ENCODE measurements around the gene LRRC7. TPM values are rescaled to one million over a fixed set of nuclear protein-coding genes. Genes with fewer than 3 reads are reported as not detected.
A peak's percentile ranks its signal among the peaks of the same experiment; 100 is the strongest.

LRRC7 gene
- total and polyA plus RNA-seq, 2 of the 8 experiments (the other 6 are each of a cell fraction or from before 2014, with no cell fraction given): 0.03 to 0.17 TPM

DNA sequence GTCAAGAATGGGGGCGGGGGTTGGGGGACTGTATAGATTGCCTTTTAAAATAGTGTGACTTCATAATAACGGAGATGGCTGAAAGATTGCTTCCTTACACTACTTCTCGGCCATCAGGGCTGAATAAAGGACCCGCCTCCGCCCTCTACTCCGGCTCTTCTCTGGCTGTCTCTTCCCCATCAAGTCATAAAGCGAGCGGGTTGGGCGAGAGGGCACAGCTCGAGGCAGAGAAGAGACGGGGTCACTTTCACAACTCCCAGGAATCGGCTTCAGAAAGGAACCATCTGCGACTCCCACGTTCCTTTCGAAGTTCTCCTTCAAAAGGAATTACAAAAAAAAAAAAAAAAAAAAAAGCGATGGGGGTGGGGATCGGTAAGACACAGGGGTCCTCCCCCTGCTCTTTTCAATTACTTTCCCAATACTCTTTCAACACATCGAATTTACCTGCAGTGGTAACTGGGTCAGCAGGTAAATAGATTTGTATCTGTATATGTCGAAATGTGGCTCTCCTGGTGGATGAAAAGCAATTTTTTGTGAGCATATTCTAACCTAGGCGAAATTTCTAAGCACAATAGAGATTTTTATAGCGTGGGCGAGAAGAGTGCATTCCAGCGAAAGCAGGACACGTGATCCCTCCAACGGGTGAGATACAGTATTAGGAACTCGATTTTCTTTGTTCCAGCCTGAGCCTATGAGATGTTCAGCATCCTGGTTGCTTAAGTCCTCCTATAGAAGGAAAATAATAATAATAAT is 2.0 kb downstream of the LRRC7 start:
- H3K79me1 ChIP-seq (ENCODE audit: low read depth, low read length): no peaks in the 10 kb centered on the region
- no peak overlapping the region for H3K27ac ChIP-seq (ENCODE audit: low read depth, low read length)
- H3K56ac ChIP-seq (replicated peaks; ENCODE audit: insufficient read length, low read depth, low read length): no peak overlapping the region
- no peak overlapping the region for H2AK5ac ChIP-seq (ENCODE audit: low read depth, low read length)
- no peak overlapping the region for H2BK12ac ChIP-seq (ENCODE audit: low read depth, low read length)
- H3K23ac ChIP-seq (ENCODE audit: insufficient read length): no peak overlapping the region
- no peak overlapping the region for H4K8ac ChIP-seq (ENCODE audit: extremely low read depth, insufficient read depth, low read length)
- DNase-seq (ENCODE audit: low read depth in 1 of 2, low spot score in 2 of 2) (peak in 1 of 2 experiments; percentile 52), FAIRE-seq (no peak)
- H2BK20ac ChIP-seq (ENCODE audit: low read length): no peak overlapping the region
- WGBS, 2 experiments (ENCODE audit: extremely low coverage in 1 of 2, insufficient coverage in 1 of 2, insufficient read length in 1 of 2, insufficient replicate concordance in 2 of 2, low coverage in 1 of 2, low lambda C conversion rate in 2 of 2, missing lambda C conversion rate in 1 of 2): 1% methylated on average over 26 of the region's 26 CpGs; no CpG with 5 or more reads in 1 of the 2 experiments
- H3K27me3 ChIP-seq (replicated peaks in 1 of 4; ENCODE audit: control insufficient read depth in 3 of 4, extremely low read depth in 1 of 4, insufficient read depth in 3 of 4, low read length in 3 of 4): peaks cover 20 to 54% (median 45%) of the 10 kb centered on the region in 4 experiments
- no peak overlapping the region for H2BK5ac ChIP-seq (ENCODE audit: low read depth, low read length)
- H3K9me3 ChIP-seq (ENCODE audit: insufficient read depth in 2 of 2, low read depth in 1 of 2, low read length in 1 of 2): no peaks in the 10 kb centered on the region
- no peak overlapping the region for H4K91ac ChIP-seq (replicated peaks; ENCODE audit: insufficient read length, low read length)
- H3K4me2 ChIP-seq (ENCODE audit: insufficient read depth in 1 of 2, low read depth in 2 of 2, low read length in 2 of 2): peak overlapping the region; percentile 95 to 100
- no peak overlapping the region for H2BK15ac ChIP-seq (ENCODE audit: low read length)
- H3K4me3 ChIP-seq (ENCODE audit: extremely low read depth in 1 of 4, insufficient read depth in 2 of 4, low read depth in 3 of 4, low read length in 4 of 4): peak overlapping the region; percentile 35 to 89 (median 71); a peak in 7 of 8 replicates
- H3K23me2 ChIP-seq (ENCODE audit: low read depth, low read length): peaks cover 23% of the 10 kb centered on the region; the same call in 1 of the 2 replicates
- ChIA-PET CTCF (ENCODE audit: partially characterized antibody) (interaction anchor here (0.7 to 1.6 kb wide), 2 partner anchors 10 to 293 kb away, joined by 3 to 4 read pairs; no protein-coding TSS in a partner anchor), POLR2A (ENCODE audit: partially characterized antibody) (no interaction called here)
- H3K14ac ChIP-seq (ENCODE audit: insufficient read length): no peak overlapping the region
- H3K4ac ChIP-seq (replicated peaks; ENCODE audit: insufficient read length, low read depth, low read length): no peak overlapping the region
- no peak overlapping the region for H3K18ac ChIP-seq (ENCODE audit: extremely low read depth, low read length)
- no peak overlapping the region for H2AFZ ChIP-seq (ENCODE audit: low read length)
- H3K36me3 ChIP-seq (ENCODE audit: control insufficient read depth in 2 of 4, insufficient read depth in 4 of 4, low read length in 3 of 4): no peaks in the 10 kb centered on the region
- H3K9ac ChIP-seq (replicated peaks in 1 of 4; ENCODE audit: extremely low read depth in 1 of 4, low read depth in 3 of 4, low read length in 3 of 4): no peak overlapping the region
- no peaks in the 10 kb centered on the region for H4K20me1 ChIP-seq (replicated peaks in 1 of 2; ENCODE audit: control insufficient read depth in 1 of 2, insufficient read depth in 2 of 2, low read length in 2 of 2)
- no peaks in the 10 kb centered on the region for H3K79me2 ChIP-seq (ENCODE audit: control insufficient read depth in 1 of 2, insufficient read depth in 2 of 2, low read length in 2 of 2)
- H4K5ac ChIP-seq (ENCODE audit: insufficient read length, low read depth, low read length): no peak overlapping the region
- peaks cover 0 to 13% (median 3%) of the 10 kb centered on the region in 4 experiments; a peak in 3 of 7 replicates for H3K4me1 ChIP-seq (replicated peaks in 1 of 4; ENCODE audit: control insufficient read depth in 3 of 4, insufficient read depth in 4 of 4, low read length in 3 of 4)
- no peak overlapping the region for H2BK120ac ChIP-seq (replicated peaks; ENCODE audit: low read depth, low read length)
- TF ChIP-seq TBP (IDR thresholded peaks at IDR 0.05; ENCODE audit: low read depth, low read length): no peak
- no peak for TF ChIP-seq BRCA1 (IDR thresholded peaks at IDR 0.05; ENCODE audit: low read depth, low read length)
- TF ChIP-seq SP1 (IDR thresholded peaks at IDR 0.05; ENCODE audit: low read depth, low read length): no peak
- peak; percentile 78 for TF ChIP-seq TEAD4 (IDR thresholded peaks at IDR 0.05; ENCODE audit: low read depth, low read length)
- TF ChIP-seq HDAC6 (IDR thresholded peaks at IDR 0.05; ENCODE audit: low read depth, low read length): no peak
- no peak for TF ChIP-seq EZH2 (IDR thresholded peaks at IDR 0.05; ENCODE audit: low read depth, low read length, severe bottlenecking)
- TF ChIP-seq RNF2 (IDR thresholded peaks at IDR 0.05; ENCODE audit: borderline replicate concordance, low read depth, low read length, missing control alignments, poor library complexity, severe bottlenecking): no peak
- TF ChIP-seq NANOG (IDR thresholded peaks at IDR 0.05; ENCODE audit: insufficient read depth, low read depth, low read length, poor library complexity, severe bottlenecking): no peak
- no peak for TF ChIP-seq KDM1A (IDR thresholded peaks at IDR 0.05; ENCODE audit: borderline replicate concordance, low read length)
- TF ChIP-seq CREB1 (IDR thresholded peaks at IDR 0.05): no peak
- TF ChIP-seq POLR2A (IDR thresholded peaks at IDR 0.05; ENCODE audit: control extremely low read depth in 1 of 2, low read depth in 2 of 2, low read length in 2 of 2): no peak
- TF ChIP-seq, protein P1, sequence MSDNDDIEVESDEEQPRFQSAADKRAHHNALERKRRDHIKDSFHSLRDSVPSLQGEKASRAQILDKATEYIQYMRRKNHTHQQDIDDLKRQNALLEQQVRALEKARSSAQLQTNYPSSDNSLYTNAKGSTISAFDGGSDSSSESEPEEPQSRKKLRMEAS (IDR thresholded peaks at IDR 0.05): no peak
- no peak for TF ChIP-seq CHD2 (IDR thresholded peaks at IDR 0.05; ENCODE audit: low read length)
